GM10847 (cell line): ENCODE data around the gene MINDY1.

Experiments used
- POLR2A ChIP-seq: IDR thresholded peaks from 2 replicates; pipeline ENCODE4 v1.6.1; 2011; ENCODE audit not compliant: insufficient read length; ENCODE audit errors: extremely low read depth

The MINDY1 gene

DNA sequence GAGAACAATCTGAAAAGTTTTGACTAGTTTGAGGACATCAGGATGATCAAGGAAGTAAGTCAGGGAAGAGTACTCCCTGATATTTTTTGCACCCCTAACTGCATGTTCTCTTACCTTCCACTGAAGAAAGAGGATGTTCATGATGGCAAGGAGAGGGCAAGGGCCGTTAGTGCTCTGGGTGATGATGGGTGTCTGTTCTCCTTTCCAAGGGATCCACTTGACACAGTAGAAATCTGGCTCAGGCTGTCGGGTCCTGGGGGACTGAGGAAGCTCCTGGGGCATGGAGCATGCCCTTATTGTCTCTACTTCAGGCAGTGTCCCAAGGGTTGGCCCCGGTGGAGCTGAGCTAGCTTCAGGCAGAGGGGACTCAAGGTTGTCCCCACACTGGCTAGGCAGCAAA, 4.7 kb downstream of the MINDY1 start:
- TF ChIP-seq POLR2A, result no peak

DNA sequence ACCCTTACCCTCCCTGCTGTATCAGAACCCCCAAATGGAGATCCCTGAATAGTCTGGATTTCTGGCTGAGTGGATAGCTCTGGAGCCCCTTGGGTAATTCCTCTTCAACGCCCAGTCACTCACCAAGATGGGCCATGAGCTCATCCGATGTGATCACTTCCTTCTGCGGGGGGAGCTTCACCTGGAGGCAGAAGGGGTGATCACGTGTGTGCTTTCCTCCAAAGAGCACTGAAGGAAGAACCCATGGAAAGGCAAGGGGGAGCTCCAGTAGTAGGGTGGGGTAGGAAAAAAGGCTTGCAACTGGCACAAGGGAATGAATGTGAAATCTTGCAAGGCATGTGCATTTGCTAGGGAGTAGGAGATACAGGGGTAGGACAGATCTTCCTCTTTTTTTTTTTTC, 5.1 kb downstream of the MINDY1 start:
- TF ChIP-seq POLR2A, result no peak

DNA sequence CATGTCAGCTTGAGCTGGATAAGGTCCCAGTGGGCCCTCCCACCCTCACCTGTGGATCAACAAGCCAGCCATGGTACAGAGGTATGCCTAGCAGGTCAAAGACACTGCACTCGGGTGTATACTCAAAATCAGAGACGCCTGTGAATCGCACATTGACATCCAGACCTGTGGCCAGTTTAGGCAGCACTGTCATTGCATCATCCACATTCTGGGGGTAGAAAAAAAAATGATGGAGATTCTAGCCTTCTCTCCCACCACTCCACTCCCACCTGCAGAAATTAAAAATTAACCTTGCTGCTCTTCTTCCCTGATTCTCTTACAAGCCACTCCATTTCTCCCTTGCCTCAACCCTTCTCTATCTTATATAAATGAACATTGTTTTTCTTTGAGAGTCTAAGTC, 6.3 kb downstream of the MINDY1 start:
- TF ChIP-seq POLR2A, result no peak

DNA sequence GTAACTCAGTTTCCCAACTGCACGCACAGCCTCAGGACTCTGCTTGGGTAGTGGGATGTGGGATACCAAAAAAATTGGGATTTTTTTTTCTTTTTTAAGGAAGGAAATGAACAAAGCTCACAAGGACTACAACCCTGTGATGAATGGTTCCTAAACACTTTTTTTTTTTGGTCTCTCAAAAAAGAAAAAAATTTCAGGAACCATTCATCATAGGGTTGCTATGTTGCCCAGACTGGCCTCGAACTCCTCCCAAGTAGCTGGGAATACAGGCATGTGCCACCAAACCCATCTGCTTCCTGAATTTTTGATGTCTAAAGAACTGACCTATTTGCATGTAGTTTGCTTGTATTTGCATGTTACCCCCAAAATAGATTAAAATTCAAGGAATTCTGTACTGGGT, 6.8 kb downstream of the MINDY1 start:
- no peak for TF ChIP-seq POLR2A

DNA sequence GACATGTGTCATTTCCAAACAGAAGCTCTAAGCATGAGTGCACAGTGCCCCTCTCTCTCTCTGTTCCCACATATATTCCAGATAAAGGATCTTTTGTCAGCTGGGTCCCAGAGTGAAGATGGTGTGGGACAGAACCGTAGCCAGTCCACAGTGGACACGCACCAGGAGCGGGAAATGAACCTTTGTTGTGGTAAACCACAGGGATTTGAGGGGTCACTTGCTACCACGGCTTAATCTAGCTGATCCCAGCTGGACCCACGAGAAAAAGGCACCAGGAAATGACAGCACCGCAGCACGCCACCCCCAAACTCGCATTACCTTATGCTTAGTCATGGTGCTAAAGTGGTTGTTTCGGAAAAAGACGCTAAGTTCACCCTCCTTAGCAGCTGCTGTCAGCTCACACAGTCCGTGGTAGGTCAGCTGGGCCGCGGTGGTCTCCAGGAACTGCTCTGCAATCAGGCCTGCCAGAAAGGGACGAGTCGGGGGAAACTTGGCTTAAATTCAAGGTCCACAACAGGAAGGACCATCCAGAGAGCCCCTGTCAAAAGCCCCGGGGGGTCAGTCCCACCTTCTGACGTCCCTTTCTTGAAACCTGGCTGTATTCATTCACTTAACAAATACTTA, 7.5 kb downstream of the MINDY1 start:
- TF ChIP-seq POLR2A, result no peak

DNA sequence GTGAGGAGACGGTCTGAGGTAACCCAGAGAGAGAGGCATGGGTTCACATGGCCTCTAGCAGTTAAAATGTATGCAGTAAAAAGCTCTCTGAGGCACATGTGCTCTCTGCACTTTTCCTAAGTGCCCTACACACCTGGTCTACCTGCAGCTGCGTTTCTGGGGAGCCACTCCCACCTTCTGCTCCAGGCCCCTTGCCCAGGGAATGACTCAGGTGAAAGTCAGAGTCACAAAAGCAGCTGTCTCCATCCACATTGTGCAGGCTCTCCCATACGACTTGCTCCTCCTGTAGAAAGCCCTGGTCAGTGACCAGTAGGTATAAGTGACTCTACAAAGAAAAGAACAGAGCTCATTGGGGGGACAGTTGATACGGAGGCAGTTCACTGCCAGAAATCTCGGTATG, 8.8 kb downstream of the MINDY1 start:
- no peak for TF ChIP-seq POLR2A

DNA sequence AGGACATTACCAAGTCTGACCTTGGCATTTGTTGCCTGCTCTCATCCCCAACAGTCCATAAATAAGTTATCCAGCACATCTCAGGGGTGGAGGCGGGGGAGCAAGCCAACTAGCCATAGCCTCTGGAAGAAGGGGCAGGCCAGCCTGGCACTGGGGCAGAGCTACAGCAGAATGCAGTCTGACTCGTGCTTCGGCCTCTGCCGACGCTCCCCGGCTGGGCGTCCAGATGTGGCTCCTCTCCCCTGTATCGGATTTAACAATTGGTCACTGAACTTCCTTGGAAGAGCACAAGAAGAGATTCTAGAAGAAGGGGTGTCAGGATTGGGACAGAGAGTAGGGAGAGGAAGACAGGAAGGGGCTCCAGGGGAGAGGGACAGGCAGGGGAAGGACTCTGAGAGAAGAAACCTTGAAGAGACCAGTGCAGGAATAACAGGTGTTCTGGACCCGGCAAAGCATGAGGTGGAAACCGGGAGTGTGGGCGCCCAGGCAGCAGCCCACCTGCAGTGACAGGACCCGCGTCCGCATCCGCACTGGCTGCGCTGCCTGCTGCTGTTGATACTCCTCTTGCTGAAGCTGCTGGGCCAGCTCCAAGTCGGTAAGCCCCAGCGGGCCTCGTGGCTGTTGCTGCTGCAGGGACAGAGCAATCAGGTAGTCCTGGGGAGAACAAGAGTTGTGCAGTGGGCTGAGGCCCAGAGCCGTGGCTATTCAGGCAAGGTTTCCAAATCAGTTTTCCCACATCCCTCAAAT, 9.4 kb downstream of the MINDY1 start:
- no peak for TF ChIP-seq POLR2A

DNA sequence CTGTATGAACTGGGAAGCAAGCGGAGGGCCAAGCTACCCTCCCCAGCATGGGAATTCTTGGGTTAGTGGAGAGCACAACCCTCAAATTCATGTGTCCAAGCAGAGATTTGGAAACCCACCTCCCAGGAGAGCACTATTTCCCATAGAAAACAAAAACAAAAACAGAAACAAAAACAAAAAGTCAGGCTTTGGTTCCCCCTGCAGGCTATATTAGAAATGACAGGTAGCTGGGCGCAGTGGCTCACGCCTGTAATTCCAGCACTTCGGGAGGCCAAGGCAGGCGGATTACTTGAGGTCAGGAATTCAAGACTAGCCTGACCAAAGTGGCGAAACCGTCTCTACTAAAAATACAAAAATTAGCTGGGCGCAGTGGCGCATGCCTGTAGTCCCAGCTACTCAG, 10.8 kb downstream of the MINDY1 start:
- no peak for TF ChIP-seq POLR2A

DNA sequence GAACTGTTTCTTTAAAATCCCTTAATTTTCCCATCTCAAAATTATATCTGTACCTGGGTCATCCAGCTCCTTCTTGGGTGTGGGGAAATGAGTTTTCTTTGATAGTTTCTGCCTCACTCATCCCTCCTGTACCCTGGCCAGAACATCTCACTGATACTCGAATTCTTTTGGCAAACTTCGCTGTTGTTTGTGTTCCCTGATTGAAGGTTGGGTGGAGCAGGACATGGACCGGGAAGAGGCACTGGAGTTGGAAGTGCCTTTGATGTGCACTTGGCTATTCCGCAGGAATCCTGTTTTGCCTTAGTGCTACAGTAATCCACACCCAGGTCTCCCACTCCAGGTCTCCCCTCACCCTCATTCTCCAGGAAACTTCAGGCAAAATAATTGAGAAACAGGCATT, 11.2 kb downstream of the MINDY1 start:
- no peak for TF ChIP-seq POLR2A

DNA sequence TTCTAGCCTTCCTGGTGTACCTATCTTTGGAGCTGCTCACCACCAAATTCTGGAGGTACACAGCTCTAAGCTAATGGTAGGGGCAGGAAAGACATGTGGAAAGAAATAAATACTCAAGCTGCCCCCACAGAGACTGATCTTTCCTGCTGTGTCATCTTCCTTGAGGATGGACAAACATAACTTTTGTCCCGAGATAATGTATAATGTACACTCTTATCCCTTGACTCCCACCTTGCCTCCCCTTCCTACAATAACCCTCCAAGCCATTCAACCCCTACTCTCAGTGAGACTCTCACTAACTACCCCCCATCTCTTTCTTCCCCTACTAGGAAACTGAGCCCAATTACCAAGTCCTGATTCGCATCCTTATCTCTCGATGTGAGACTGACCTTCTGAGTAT, 12.5 kb downstream of the MINDY1 start:
- TF ChIP-seq POLR2A, result no peak

DNA sequence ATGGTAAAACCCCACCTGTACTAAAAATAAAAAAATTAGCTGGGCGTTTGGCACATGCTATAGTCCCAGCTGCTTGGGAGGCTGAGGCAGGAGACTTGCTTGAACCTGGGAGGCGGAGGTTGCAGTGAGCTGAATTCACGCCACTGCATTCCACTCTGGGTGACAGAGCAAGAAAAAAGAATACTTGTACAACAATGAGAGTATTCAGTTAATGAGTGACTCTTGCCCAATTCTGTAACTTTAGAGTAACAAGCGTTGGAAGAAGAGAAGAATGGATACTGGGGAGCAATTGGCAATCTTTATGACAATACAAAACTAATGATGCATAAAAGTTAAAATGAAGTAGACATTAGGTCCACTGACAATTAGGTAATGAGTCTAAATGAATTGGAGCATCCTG, 14.1 kb downstream of the MINDY1 start:
- TF ChIP-seq POLR2A, result no peak

DNA sequence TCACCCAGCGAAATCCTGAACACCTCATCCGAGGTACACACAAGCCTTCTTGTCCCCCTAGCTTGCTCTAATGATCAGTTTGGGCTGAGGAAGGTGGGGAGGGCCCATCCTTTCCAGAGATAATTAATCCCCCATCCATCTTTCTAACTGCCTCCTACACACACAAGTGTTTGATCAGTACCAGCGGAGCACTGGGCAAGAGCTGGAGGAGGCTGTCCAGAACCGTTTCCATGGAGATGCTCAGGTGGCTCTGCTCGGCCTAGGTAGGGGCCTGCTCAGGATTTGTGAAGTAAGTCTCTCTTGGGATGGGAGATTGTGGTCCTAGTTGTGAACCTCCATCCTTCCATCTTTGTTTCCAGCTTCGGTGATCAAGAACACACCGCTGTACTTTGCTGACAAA, 18.8 kb downstream of the MINDY1 start:
- TF ChIP-seq POLR2A, result no peak

DNA sequence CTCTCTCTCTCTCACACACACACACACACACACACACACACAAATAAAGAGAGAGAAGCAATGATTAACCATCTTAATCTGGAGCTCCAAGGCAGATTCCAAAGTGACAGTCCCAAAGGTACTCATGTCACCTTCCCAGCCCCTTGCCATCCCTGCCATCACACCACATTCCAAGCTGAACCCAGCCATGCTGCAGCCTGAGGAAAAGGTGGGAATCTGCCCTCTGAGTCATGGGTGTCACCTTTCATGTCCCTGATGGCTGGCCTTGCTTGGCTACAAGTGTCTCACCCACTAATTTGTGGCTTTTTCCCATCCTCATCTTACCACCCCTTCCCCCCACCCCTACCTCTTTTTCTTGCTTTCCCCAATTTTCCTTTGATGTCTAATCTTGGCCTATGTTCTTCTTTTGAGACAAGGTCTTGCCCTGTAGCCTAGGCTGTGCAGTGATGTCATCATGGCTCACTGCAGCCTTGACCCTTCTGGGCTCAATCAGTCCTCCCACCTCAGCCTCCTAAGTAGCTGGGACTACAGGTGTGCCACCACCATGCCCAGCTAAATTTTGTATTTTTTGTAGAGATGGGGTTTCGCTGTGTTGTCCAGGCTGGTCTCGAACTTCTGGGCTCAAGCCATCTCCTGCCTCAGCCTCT, 21.4 kb downstream of the MINDY1 start:
- TF ChIP-seq POLR2A, result no peak

DNA sequence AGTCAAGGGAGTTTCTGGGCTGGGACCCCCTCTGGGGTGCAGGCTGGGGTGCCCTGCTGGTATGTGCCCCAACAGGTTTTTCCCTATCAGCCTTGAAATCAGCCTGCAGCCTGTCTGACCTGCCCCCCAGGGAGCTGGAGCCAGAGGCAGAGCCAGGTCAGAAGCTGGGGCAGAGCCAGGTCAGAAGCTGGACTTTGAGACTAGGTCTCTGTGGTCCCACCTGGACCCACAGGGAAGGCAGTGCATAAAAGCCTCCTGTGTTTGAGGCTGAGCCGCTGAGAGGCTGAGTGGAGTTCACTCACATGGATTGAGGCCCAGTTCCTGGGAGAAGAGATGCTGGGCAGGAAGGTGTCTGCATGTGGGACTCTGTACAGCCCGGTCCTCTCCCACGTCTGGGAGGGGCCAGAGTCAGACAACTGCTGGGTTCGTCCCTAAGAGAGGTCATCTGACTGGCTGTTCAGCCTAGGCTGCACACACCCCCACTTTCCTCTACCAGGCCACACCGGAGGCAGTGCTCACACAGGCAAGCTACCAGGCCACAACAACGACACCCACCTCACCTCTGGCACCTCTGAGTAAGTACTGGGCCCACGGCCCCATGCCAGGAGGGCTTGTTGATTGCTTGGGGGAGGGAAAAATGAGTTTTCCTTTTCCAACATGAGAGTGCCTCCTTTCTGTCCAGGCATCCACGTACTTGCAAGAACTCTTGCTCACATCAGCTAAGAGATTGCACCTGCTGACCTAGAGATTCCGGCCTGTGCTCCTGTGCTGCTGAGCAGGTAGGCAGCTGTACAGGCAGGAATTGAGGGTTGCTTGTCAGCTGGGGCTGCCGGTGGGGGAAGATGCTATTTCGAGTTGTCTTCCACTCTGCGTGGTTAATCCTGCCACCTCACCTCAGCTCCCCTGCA, 24.6 kb downstream of the MINDY1 start, which contains the start of gene ANXA9:
Gene ANXA9 (plus strand): TSS at position 488 of the 908 bp plus-strand sequence. CDS start 814 bp downstream, outside the sequence.
- TF ChIP-seq POLR2A, result no peak

DNA sequence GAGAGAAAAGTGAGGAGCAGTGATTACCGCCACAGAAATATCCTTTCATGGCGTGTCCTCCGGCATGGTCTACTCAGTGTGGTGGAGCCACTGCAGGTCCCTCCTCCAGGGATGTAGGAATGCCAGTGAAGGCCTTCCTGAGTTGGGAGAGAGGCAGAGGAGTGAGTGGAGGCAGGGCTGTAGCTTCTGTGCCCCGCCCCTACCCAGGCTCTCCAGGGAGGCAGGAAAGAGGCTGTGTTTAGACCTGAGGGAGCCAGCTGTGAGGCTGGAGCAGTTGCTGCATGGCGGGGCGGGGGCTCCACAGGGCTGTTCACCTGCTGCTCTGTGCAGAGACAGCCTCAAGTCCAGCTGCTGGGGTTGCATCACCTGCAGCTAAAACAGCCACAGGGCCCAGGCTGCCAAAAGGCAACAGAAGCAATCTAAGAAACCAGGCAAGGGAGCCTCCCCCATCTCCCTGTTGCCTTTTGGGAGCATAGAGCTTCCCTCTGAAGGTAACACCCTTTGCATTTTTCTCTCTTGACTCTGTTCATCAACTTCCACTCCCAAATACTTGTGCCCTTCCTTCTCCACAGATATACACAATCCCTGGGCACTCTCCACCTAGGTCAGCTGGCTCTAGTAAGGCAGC, 25.4 kb downstream of the MINDY1 start:
- TF ChIP-seq POLR2A, result no peak
